ENCODE data around the gene APIP. TPM values are rescaled to one million over a fixed set of nuclear protein-coding genes. Genes with fewer than 3 reads are reported as not detected.
A peak's percentile ranks its signal among the peaks of the same experiment; 100 is the strongest.

APIP gene
- total RNA-seq, 4 donors from 2014 or later: 30.0 to 36.9 (median 35.6) TPM

DNA sequence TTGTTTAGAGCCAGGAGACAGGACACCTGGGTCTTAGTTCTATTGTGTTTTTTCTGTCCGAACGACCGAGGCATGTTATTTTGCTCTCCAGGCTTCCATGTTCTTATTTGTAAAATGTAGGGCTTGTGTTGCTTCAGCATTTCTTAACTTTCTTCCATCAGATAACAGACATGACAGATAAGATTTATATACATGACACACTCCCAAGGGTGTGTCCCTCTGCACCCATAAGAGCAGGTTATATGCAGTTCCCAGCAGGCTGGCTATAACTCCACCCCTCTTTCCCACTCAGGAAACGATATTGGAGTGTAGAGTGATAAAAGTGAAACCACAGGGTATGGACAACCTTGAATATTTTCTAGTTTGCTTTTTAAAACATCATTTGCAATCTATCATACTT lies 65.8 kb downstream of the APIP start:
- Histone ChIP-seq H3K4me1 (no peaks in the 10 kb centered on the region), H3K4me3 (no peak overlapping the region), H3K36me3 (no peaks in the 10 kb centered on the region), H3K27ac (replicated peaks in 1 of 4) (no peak overlapping the region), H3K27me3 (no peaks in the 10 kb centered on the region), H3K9me3 (no peaks in the 10 kb centered on the region)
- intact Hi-C loops (cut with DNase I): no loop called here
- peak; percentile 34 for DNase-seq (ENCODE audit: extremely low spot score)
- 79% methylated on average over 4 of the region's 4 CpGs for WGBS
- TF ChIP-seq, protein P1, sequence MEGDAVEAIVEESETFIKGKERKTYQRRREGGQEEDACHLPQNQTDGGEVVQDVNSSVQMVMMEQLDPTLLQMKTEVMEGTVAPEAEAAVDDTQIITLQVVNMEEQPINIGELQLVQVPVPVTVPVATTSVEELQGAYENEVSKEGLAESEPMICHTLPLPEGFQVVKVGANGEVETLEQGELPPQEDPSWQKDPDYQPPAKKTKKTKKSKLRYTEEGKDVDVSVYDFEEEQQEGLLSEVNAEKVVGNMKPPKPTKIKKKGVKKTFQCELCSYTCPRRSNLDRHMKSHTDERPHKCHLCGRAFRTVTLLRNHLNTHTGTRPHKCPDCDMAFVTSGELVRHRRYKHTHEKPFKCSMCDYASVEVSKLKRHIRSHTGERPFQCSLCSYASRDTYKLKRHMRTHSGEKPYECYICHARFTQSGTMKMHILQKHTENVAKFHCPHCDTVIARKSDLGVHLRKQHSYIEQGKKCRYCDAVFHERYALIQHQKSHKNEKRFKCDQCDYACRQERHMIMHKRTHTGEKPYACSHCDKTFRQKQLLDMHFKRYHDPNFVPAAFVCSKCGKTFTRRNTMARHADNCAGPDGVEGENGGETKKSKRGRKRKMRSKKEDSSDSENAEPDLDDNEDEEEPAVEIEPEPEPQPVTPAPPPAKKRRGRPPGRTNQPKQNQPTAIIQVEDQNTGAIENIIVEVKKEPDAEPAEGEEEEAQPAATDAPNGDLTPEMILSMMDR (IDR thresholded peaks at IDR 0.05): no peak
- TF ChIP-seq POLR2AphosphoS5 (IDR thresholded peaks at IDR 0.05) (no peak), EP300 (IDR thresholded peaks at IDR 0.05) (no peak), POLR2A (IDR thresholded peaks at IDR 0.05; ENCODE audit: low read depth) (no peak)

GRCh38 chr11:34846467-34846866 lies 69.7 kb downstream of the APIP start:
- no peak for DNase-seq (ENCODE audit: extremely low spot score)
- Histone ChIP-seq H3K36me3 (no peaks in the 10 kb centered on the region), H3K27ac (replicated peaks in 1 of 4) (no peak overlapping the region), H3K4me1 (no peaks in the 10 kb centered on the region), H3K27me3 (no peaks in the 10 kb centered on the region), H3K4me3 (no peak overlapping the region), H3K9me3 (no peaks in the 10 kb centered on the region)
- 75% methylated on average over 3 of the region's 3 CpGs for WGBS
- intact Hi-C loops (cut with DNase I): no loop called here
- TF ChIP-seq POLR2A (IDR thresholded peaks at IDR 0.05; ENCODE audit: low read depth) (no peak), EP300 (IDR thresholded peaks at IDR 0.05) (no peak), POLR2AphosphoS5 (IDR thresholded peaks at IDR 0.05) (no peak)
- TF ChIP-seq, protein P1 (IDR thresholded peaks at IDR 0.05): no peak

GRCh38 chr11:34844463-34845112 lies 71.6 kb downstream of the APIP start:
- WGBS: 83% methylated on average over 3 of the region's 5 CpGs
- DNase-seq (ENCODE audit: extremely low spot score): no peak
- intact Hi-C loops (cut with DNase I): no loop called here

GRCh38 chr11:34843271-34843670 lies 72.9 kb downstream of the APIP start:
- Histone ChIP-seq H3K9me3 (no peaks in the 10 kb centered on the region), H3K36me3 (no peaks in the 10 kb centered on the region), H3K27ac (replicated peaks in 1 of 4) (no peak overlapping the region), H3K27me3 (no peaks in the 10 kb centered on the region), H3K4me1 (no peaks in the 10 kb centered on the region), H3K4me3 (no peak overlapping the region)
- intact Hi-C loops (cut with DNase I): no loop called here
- no peak for DNase-seq (ENCODE audit: extremely low spot score)
- TF ChIP-seq POLR2AphosphoS5 (IDR thresholded peaks at IDR 0.05) (no peak), POLR2A (IDR thresholded peaks at IDR 0.05; ENCODE audit: low read depth) (no peak), EP300 (IDR thresholded peaks at IDR 0.05) (no peak)
- TF ChIP-seq, protein P1 (IDR thresholded peaks at IDR 0.05): no peak

More at GRCh38 chr11:34844463-34845112, 71.6 kb downstream of the APIP start:
- no peak overlapping the region for H3K27ac ChIP-seq (replicated peaks in 1 of 4)
- no peaks in the 10 kb centered on the region for H3K27me3 ChIP-seq
- no peak overlapping the region for H3K4me3 ChIP-seq
- H3K9me3 ChIP-seq: no peaks in the 10 kb centered on the region
- H3K36me3 ChIP-seq: no peaks in the 10 kb centered on the region
- no peaks in the 10 kb centered on the region for H3K4me1 ChIP-seq
- TF ChIP-seq, protein P1 (IDR thresholded peaks at IDR 0.05): no peak
- TF ChIP-seq EP300 (IDR thresholded peaks at IDR 0.05): no peak
- TF ChIP-seq POLR2A (IDR thresholded peaks at IDR 0.05; ENCODE audit: low read depth): no peak
- TF ChIP-seq POLR2AphosphoS5 (IDR thresholded peaks at IDR 0.05): no peak
